Measurements from ENCODE around the gene BRS3. TPM values are rescaled to one million over a fixed set of nuclear protein-coding genes. Genes with fewer than 3 reads are reported as not detected.

BRS3 gene
- total and polyA plus RNA-seq, 2 experiments from 2014 or later: not detected

- ATAC-seq: no peak
- DNase-seq (ENCODE audit: low spot score): no peak
- Histone ChIP-seq H3K27ac (ENCODE audit: low read depth) (no peak overlapping the region), H3K4me1 (ENCODE audit: insufficient read depth) (no peaks in the 10 kb centered on the region), H3K9me2 (ENCODE audit: insufficient read depth) (no peaks in the 10 kb centered on the region), H2AFZ (no peak overlapping the region), H4K20me1 (replicated peaks; ENCODE audit: insufficient read depth) (no peaks in the 10 kb centered on the region), H3K4me2 (no peak overlapping the region), H3F3A (replicated peaks; ENCODE audit: low read depth) (no peaks in the 10 kb centered on the region), H3K4me3 (no peak overlapping the region), H3K36me3 (ENCODE audit: insufficient read depth) (no peaks in the 10 kb centered on the region), H3K27me3 (ENCODE audit: insufficient read depth) (no peaks in the 10 kb centered on the region), H3K79me2 (replicated peaks; ENCODE audit: insufficient read depth) (no peaks in the 10 kb centered on the region)
- Mint-ChIP-seq H3K4me3 (no peak overlapping the region), H3K27ac (no peak overlapping the region), H3K36me3 (ENCODE audit: low read depth) (no peaks in the 10 kb centered on the region), H3K27me3 (ENCODE audit: insufficient read depth, low read depth, poor library complexity) (no peaks in the 10 kb centered on the region), H3K4me1 (no peaks in the 10 kb centered on the region), H3K9me3 (no peaks in the 10 kb centered on the region)
- TF ChIP-seq ETS1 (IDR thresholded peaks at IDR 0.05): no peak
- TF ChIP-seq ZNF462 (CRISPR knock-in tag; IDR thresholded peaks at IDR 0.05): no peak
- no peak for TF ChIP-seq NANOG (IDR thresholded peaks at IDR 0.05; ENCODE audit: borderline replicate concordance)
- TF ChIP-seq JUNB (IDR thresholded peaks at IDR 0.05; ENCODE audit: unreplicated experiment): no peak
- no peak for TF ChIP-seq POLR2AphosphoS5 (IDR thresholded peaks at IDR 0.05; ENCODE audit: low read depth)
- no peak for TF ChIP-seq CTCF (conservative IDR thresholded peaks at IDR 0.05; ENCODE audit: low read depth in 2 of 2)
- TF ChIP-seq ZNF114 (CRISPR knock-in tag; IDR thresholded peaks at IDR 0.05): no peak
- no peak for TF ChIP-seq STAT1 (IDR thresholded peaks at IDR 0.05; ENCODE audit: unreplicated experiment)
- no peak for TF ChIP-seq REST (IDR thresholded peaks at IDR 0.05; ENCODE audit: unreplicated experiment)
- TF ChIP-seq ZNF331 (CRISPR knock-in tag; IDR thresholded peaks at IDR 0.05; ENCODE audit: low read depth): no peak
- no peak for TF ChIP-seq CREB1 (CRISPR knock-in tag; IDR thresholded peaks at IDR 0.05; ENCODE audit: low read depth)
- TF ChIP-seq EZH2phosphoT487 (IDR thresholded peaks at IDR 0.05; ENCODE audit: unreplicated experiment): no peak
- no peak for TF ChIP-seq EZH2 (IDR thresholded peaks at IDR 0.05; ENCODE audit: low read depth, unreplicated experiment)
Observed at GRCh38 chrX:136457303-136457917, 30.3 kb upstream of the BRS3 start.
